IPS DF 6.9 (cell line): ENCODE measurements around the gene DAO.

ENCODE experiments used
- DNase-seq: peaks from one replicate; pipeline ENCODE4 v3.0.0-alpha.2; 2013; ENCODE audit warnings: low read depth, low spot score
- H3K27ac ChIP-seq: one replicate; pipeline ENCODE4 v1.5.1; 2013; ENCODE audit warnings: low read length, control low read depth
- H3K27me3 ChIP-seq: 2 replicates; pipeline ENCODE4 v1.6.1; 2013; ENCODE audit warnings: mild to moderate bottlenecking, low read length; ENCODE audit not compliant: control insufficient read depth, insufficient read depth
- H3K36me3 ChIP-seq: 2 replicates; pipeline ENCODE4 v1.6.1; 2013; ENCODE audit warnings: low read length; ENCODE audit not compliant: control insufficient read depth, insufficient read depth
- H3K4me1 ChIP-seq: 2 replicates; pipeline ENCODE4 v1.6.1; 2013; ENCODE audit warnings: low read length; ENCODE audit not compliant: control insufficient read depth, insufficient read depth
- H3K4me3 ChIP-seq: 2 replicates; pipeline ENCODE4 v1.5.1; 2013; ENCODE audit warnings: mild to moderate bottlenecking, low read length
- H3K9me3 ChIP-seq: 2 replicates; pipeline ENCODE4 v1.6.1; 2013; ENCODE audit warnings: low read length, inconsistent platforms; ENCODE audit not compliant: control insufficient read depth, insufficient read depth
- WGBS: extraction: QIAGEN DNeasy Blood & Tissue Kit; methylation state at CpG from one replicate; pipeline ENCODE4 v1.1.7; 2013; ENCODE audit warnings: mixed read lengths, missing lambda C conversion rate; ENCODE audit not compliant: insufficient read length, insufficient coverage; 5-methylcytosine and 5-hydroxymethylcytosine counted together

Gene DAO

DNA sequence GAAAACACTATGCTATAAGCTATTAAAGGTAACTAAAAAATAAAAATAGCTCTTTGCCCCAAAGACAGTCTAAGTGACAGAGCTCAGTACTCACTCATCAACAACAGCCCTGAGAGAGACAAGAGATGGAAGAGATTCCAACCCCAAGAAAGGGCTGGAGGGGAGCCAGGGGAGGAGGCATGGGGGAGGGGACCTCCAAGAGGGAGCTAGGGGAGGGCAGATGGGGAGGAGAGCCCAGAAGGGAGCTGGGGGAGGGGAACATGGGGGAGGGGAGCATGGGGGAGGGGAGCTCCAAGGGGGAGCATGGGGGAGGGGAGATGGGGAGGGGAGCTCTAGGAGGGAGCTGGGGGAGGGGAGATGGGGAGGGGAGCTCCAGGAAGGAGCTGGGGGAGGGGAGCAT is 30.2 kb upstream of the DAO start:
- Histone ChIP-seq H3K9me3 (peaks cover 2% of the 10 kb centered on the region; the same call in 1 of the 2 replicates), H3K4me1 (no peaks in the 10 kb centered on the region; the same call in 1 of the 2 replicates), H3K36me3 (peaks cover 10% of the 10 kb centered on the region; the same call in 1 of the 2 replicates), H3K27ac (no peak overlapping the region), H3K27me3 (no peaks in the 10 kb centered on the region), H3K4me3 (no peak overlapping the region)
- DNase-seq: no peak

GRCh38 chr12:108850854-108851573 is 28.9 kb upstream of the DAO start:
- peaks cover 1% of the 10 kb centered on the region; the same call in 1 of the 2 replicates for H3K4me1 ChIP-seq
- 0 out of 2 replicates have a peak, but pooled peaks cover 6% of the 10 kb centered on the region for H3K36me3 ChIP-seq

DNA sequence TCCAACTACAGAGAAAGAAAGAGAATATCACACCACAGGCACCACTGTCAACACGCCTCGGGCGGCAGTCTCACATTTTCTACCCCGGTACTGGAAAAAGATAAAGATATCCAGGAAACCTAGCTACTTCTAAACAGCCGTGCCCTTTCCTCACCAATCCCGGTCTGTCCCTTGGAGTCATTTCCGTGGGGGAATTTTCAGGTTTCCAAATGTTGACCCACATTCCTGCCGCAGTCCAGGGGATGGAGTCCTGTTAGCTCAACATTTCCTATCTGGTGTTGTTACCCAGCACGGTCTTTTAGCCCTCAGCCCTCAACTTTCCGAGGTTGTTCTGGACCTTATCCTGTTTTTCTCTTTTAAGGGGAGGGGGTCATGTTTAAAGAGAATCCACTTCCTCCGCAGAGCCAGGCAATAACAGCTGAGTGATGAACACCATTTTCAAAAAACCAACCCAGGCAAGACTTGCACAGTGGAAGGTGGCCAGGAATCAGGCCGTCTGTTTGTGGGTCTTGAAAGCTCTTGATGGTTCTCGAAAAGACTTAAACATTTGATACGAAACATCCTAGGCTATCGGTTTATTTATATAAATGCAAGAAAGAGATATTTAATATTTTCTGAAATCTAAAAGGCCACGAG is 27.1 kb upstream of the DAO start:
- no peak for DNase-seq
- Histone ChIP-seq H3K27me3 (no peaks in the 10 kb centered on the region), H3K4me3 (no peak overlapping the region), H3K4me1 (peaks cover 4% of the 10 kb centered on the region; the same call in 1 of the 2 replicates), H3K27ac (no peak overlapping the region), H3K36me3 (0 out of 2 replicates have a peak, but pooled peaks cover 2% of the 10 kb centered on the region), H3K9me3 (no peaks in the 10 kb centered on the region)
- WGBS: no CpG with 5 or more reads among the region's 16 CpGs

More at GRCh38 chr12:108850854-108851573, 28.9 kb upstream of the DAO start:
- no CpG with 5 or more reads among the region's 9 CpGs for WGBS
- no peaks in the 10 kb centered on the region for H3K27me3 ChIP-seq
- no peak for DNase-seq
- no peak overlapping the region for H3K27ac ChIP-seq
- no peaks in the 10 kb centered on the region for H3K9me3 ChIP-seq
- H3K4me3 ChIP-seq: no peak overlapping the region

- Histone ChIP-seq H3K27me3 (no peaks in the 10 kb centered on the region), H3K4me1 (peaks cover 4% of the 10 kb centered on the region; the same call in 1 of the 2 replicates), H3K27ac (no peak overlapping the region), H3K9me3 (no peaks in the 10 kb centered on the region), H3K36me3 (0 out of 2 replicates have a peak, but pooled peaks cover 2% of the 10 kb centered on the region), H3K4me3 (no peak overlapping the region)
- DNase-seq: no peak
- WGBS: no CpG with 5 or more reads among the region's 10 CpGs
These were observed 26.5 kb upstream of the DAO start for GRCh38 chr12:108853426-108853825.

DNA sequence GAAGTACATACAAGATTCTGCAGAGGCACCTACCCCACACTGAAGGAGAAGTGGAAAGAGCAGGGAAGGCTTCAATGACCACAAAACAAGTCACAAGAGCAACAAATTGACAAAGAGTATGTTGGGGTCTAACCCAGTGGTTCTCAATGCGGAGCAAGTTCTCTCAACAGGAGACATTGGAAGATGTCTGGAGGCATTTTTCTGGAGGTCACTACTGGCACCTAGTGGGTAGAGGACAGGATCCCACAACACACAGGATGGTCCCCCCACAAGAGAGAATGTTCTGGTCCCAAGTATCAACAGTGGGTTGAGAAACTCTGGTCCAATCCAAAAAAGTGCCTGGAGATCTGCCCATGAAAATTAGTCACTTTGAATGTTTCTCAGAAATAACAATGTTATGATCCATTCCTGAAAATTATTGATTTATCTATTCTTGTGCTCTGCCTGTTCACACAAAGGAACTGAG is 25.9 kb upstream of the DAO start:
- no peak overlapping the region for H3K4me3 ChIP-seq
- no peaks in the 10 kb centered on the region for H3K9me3 ChIP-seq
- no peak for DNase-seq
- peaks cover 4% of the 10 kb centered on the region; the same call in 1 of the 2 replicates for H3K4me1 ChIP-seq
- no CpG with 5 or more reads among the region's 1 CpG for WGBS
- H3K27me3 ChIP-seq: no peaks in the 10 kb centered on the region
- H3K27ac ChIP-seq: no peak overlapping the region
- no peaks in the 10 kb centered on the region for H3K36me3 ChIP-seq

DNA sequence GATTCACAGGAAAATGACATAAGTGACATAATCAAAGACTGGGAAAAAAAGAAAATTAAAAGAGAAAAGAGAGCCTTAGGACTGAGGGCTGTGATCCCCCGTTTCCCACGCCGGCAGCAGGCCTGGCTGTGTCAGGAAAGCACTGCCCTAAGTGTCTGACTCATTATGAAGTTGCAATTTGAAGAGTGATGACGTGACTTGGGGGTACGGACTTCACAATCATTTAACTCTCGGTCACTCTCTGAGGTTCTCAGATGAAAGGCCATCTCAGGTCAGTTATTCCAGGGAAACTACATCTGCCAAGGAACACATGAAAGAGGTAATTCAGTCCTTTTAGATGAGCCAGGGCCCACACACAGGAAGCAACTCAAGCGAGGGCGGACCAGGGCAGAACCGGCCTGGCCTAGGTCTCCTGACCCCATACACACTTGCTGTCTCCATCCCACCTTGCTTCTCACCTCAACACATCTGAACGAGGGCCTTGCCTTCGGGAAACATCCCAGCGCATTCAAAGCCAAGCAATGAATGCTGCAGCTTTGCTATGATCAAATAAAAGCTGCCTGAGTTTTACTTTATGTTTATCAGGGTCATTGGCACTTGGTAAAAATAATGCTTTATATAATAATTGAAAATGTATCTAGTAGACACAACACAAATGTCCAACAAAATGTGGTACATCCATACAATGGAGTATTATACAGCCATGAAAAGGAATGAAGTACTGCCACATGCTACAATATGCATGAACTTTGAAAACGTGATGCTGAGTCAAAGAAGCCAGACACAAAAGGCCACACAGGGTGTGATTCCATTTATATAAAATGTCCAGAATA is 25.2 kb upstream of the DAO start:
- no CpG with 5 or more reads among the region's 13 CpGs for WGBS
- no peaks in the 10 kb centered on the region for H3K36me3 ChIP-seq
- no peaks in the 10 kb centered on the region for H3K9me3 ChIP-seq
- H3K4me3 ChIP-seq: no peak overlapping the region
- no peaks in the 10 kb centered on the region for H3K27me3 ChIP-seq
- H3K27ac ChIP-seq: no peak overlapping the region
- no peak for DNase-seq
- H3K4me1 ChIP-seq: peaks cover 5% of the 10 kb centered on the region

GRCh38 chr12:108855284-108856169 is 24.4 kb upstream of the DAO start:
- peaks cover 5% of the 10 kb centered on the region for H3K4me1 ChIP-seq
- no peak for DNase-seq
- H3K4me3 ChIP-seq: no peak overlapping the region
- no peak overlapping the region for H3K27ac ChIP-seq
- WGBS: no CpG with 5 or more reads among the region's 12 CpGs
- no peaks in the 10 kb centered on the region for H3K27me3 ChIP-seq
- H3K36me3 ChIP-seq: no peaks in the 10 kb centered on the region
- no peaks in the 10 kb centered on the region for H3K9me3 ChIP-seq

GRCh38 chr12:108856170-108856427 is 23.8 kb upstream of the DAO start:
- no peak overlapping the region for H3K4me3 ChIP-seq
- no CpG with 5 or more reads among the region's 6 CpGs for WGBS
- H3K27ac ChIP-seq: no peak overlapping the region
- H3K27me3 ChIP-seq: no peaks in the 10 kb centered on the region
- peaks cover 5% of the 10 kb centered on the region for H3K4me1 ChIP-seq
- no peaks in the 10 kb centered on the region for H3K9me3 ChIP-seq
- H3K36me3 ChIP-seq: no peaks in the 10 kb centered on the region
- DNase-seq: no peak

GRCh38 chr12:108856428-108857157 is 23.3 kb upstream of the DAO start:
- no peak overlapping the region for H3K27ac ChIP-seq
- WGBS: no CpG with 5 or more reads among the region's 24 CpGs
- H3K4me1 ChIP-seq: peaks cover 5% of the 10 kb centered on the region

More at GRCh38 chr12:108856428-108857157, 23.3 kb upstream of the DAO start:
- Histone ChIP-seq H3K9me3 (no peaks in the 10 kb centered on the region), H3K36me3 (no peaks in the 10 kb centered on the region), H3K4me3 (peak overlapping the region; percentile 70; the same call in 1 of the 2 replicates), H3K27me3 (no peaks in the 10 kb centered on the region)
- DNase-seq: no peak
